HG03095 (cell line): ENCODE measurements around the gene KRTAP10-12.

Experiments used
- ATAC-seq: cut with Tn5 transposase; IDR thresholded peaks from one replicate; pipeline ENCODE4 v1.9.1; 2021; ENCODE audit warnings: moderate library complexity; ENCODE audit not compliant: unreplicated experiment

Gene KRTAP10-12

GRCh38 chr21:44730951-44731579, 34.1 kb downstream of the KRTAP10-12 start:
- no peak for ATAC-seq

GRCh38 chr21:44732263-44732662, 35.3 kb downstream of the KRTAP10-12 start:
- no peak for ATAC-seq

- ATAC-seq, result no peak
These were observed 36.0 kb downstream of the KRTAP10-12 start for GRCh38 chr21:44732956-44733355.

GRCh38 chr21:44734026-44734745, 37.2 kb downstream of the KRTAP10-12 start:
- ATAC-seq, result no peak

- no peak for ATAC-seq
These were observed 37.9 kb downstream of the KRTAP10-12 start for GRCh38 chr21:44734841-44735240.

- no peak for ATAC-seq
These were observed 38.8 kb downstream of the KRTAP10-12 start for GRCh38 chr21:44735821-44736220.

- no peak for ATAC-seq
These were observed 39.5 kb downstream of the KRTAP10-12 start for GRCh38 chr21:44736291-44737004.

GRCh38 chr21:44737706-44738354, 40.9 kb downstream of the KRTAP10-12 start:
- ATAC-seq, result no peak

- ATAC-seq, result no peak
These were observed 41.6 kb downstream of the KRTAP10-12 start for GRCh38 chr21:44738621-44739020.

GRCh38 chr21:44739316-44739715, 42.3 kb downstream of the KRTAP10-12 start:
- ATAC-seq, result no peak

- no peak for ATAC-seq
These were observed 43.8 kb downstream of the KRTAP10-12 start for GRCh38 chr21:44740742-44741141.

GRCh38 chr21:44741921-44742320, 44.9 kb downstream of the KRTAP10-12 start:
- no peak for ATAC-seq

- ATAC-seq, result no peak
These were observed 45.6 kb downstream of the KRTAP10-12 start for GRCh38 chr21:44742418-44743153.
